Omental fat pad (tissue), 4 donors: ENCODE measurements around the gene GOLIM4. TPM values are rescaled to one million over a fixed set of nuclear protein-coding genes. Genes with fewer than 3 reads are reported as not detected.

Experiments
- ATAC-seq: fragments of 150-250 bp; one replicate; pipeline ENCODE4 v1.9.1; 2016; ENCODE audit warnings: mild to moderate bottlenecking, moderate library complexity; ENCODE audit not compliant: low FRiP score
- DNase-seq: peaks from one replicate; pipeline ENCODE4 v3.0.0-alpha.2; 2019; ENCODE audit warnings: low spot score
- total RNA-seq, 4 donors: library from RNA; depleted of rRNA; stranded (reverse); fragments of >200 nt; gene quantifications; one replicate each; pipeline ENCODE4 v1.1.0, GENCODE V29; 2016
- TF ChIP-seq, protein P1 (sequence below), 3 donors: fragments of 450-650 bp; IDR thresholded peaks; one replicate each; pipeline ENCODE4 v1.5.1; 2016 to 2017; ENCODE audit warnings: antibody characterized with exemption in 3 of 3, mild to moderate bottlenecking in 3 of 3, moderate library complexity in 2 of 3

GOLIM4 gene
- total RNA-seq, 4 donors from 2014 or later, result 30.3 to 46.2 (median 34.8) TPM

DNA sequence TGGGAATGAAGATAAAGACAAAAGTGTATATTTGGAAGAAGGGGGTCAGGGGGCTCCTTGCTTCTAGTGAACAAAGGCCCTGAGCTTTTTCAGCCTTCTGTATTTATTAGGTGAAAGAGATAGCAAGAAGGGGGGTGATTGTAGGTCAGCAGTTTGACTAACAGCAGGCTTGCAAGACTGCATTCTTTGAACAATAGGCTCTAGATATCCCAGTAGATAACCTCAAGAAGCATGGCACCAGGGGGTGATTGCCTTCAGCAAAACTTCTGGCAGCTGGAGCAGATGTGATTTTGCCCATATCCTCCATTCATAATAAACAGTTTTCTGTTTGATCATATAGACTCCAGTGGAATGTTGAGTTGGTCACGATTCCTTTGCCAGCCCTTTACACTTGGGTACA is 31.7 kb upstream of the GOLIM4 start:
- ATAC-seq (no peak), DNase-seq (no peak)
- TF ChIP-seq, protein P1, sequence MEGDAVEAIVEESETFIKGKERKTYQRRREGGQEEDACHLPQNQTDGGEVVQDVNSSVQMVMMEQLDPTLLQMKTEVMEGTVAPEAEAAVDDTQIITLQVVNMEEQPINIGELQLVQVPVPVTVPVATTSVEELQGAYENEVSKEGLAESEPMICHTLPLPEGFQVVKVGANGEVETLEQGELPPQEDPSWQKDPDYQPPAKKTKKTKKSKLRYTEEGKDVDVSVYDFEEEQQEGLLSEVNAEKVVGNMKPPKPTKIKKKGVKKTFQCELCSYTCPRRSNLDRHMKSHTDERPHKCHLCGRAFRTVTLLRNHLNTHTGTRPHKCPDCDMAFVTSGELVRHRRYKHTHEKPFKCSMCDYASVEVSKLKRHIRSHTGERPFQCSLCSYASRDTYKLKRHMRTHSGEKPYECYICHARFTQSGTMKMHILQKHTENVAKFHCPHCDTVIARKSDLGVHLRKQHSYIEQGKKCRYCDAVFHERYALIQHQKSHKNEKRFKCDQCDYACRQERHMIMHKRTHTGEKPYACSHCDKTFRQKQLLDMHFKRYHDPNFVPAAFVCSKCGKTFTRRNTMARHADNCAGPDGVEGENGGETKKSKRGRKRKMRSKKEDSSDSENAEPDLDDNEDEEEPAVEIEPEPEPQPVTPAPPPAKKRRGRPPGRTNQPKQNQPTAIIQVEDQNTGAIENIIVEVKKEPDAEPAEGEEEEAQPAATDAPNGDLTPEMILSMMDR (IDR thresholded peaks at IDR 0.05), result no peak

DNA sequence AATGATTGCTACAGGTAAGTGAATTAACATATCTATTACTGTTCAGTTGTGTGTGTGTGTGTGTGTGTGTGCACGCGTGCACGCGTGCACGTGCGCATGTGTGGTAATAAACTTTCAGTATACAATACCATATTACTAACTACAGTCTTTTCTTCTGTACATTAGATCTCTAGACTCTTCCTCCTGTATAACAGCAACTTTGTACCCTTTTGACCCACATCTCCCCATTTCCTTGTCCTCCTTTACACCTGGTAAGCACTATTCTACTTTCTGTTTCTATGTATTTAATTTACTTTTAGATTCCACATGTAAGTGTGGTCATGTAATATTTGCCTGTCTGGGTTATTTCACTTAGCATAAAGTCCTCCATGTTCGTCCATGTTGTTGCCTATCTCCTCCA is 29.1 kb upstream of the GOLIM4 start:
- TF ChIP-seq, protein P1 (IDR thresholded peaks at IDR 0.05), result no peak
- DNase-seq (no peak), ATAC-seq (no peak)

DNA sequence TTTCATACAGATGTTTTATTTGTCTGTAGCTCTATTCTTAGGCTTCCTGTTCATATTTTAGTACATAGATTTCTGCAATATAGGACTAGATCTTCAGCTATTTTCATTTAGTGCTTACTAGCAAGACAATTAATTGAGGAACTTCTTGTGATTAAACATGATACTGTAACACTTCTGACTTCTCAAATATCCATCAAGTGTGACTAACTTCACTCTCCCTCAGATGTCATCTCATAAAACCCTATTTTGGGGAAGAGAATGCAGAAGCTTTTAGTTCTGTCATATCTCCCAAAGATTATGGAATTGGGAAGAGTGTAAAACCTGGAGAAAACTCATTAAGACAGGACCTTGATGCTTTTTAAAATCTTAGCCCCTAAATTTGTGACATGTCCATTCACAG is 28.6 kb upstream of the GOLIM4 start:
- DNase-seq (no peak), ATAC-seq (no peak)
- TF ChIP-seq, protein P1 (IDR thresholded peaks at IDR 0.05), result no peak

DNA sequence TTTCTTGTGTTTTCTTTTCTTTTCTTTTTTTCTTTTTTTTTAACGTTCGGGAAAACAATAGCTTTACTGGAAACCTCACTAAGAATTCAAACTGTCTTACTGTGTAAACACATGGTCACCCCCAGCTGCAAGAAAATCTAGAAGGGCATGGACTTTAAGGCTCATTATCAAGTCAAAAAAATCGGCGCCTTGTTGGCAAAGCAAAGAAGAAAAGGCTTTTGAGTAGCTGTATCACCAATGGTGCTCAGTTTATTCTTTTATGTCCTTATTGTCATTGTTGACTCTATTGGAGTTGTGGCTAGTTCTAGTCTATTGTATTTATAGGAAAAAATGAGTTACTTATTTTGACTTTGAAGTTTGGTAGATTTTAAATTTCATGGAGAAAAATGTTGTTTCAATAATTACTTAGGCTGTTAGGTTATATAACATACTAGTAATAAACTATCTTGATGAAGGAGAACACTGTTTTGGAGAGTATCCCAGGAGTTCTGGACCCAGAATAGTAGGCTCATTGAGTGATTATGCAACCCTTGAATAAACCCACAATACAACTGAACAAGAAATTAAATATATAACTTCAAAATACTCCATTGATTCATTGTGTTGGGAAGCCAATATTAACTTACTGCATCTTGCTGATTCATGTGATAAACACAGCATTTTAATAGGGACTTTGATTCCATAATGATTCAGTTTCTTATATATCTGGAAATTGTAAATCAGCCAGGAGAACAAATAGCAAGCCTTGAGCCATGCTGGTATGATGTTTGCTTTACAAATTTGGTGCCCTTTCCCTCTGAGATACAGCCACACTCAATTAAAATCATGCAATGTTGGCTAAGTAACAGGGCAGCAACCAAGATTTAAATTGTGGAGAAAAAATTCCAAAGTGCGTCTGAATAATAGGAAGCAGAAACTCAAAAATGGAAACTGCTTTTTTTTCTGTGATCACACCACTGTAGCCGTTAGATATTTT is 27.8 kb upstream of the GOLIM4 start:
- ATAC-seq, result no peak
- DNase-seq, result no peak

DNA sequence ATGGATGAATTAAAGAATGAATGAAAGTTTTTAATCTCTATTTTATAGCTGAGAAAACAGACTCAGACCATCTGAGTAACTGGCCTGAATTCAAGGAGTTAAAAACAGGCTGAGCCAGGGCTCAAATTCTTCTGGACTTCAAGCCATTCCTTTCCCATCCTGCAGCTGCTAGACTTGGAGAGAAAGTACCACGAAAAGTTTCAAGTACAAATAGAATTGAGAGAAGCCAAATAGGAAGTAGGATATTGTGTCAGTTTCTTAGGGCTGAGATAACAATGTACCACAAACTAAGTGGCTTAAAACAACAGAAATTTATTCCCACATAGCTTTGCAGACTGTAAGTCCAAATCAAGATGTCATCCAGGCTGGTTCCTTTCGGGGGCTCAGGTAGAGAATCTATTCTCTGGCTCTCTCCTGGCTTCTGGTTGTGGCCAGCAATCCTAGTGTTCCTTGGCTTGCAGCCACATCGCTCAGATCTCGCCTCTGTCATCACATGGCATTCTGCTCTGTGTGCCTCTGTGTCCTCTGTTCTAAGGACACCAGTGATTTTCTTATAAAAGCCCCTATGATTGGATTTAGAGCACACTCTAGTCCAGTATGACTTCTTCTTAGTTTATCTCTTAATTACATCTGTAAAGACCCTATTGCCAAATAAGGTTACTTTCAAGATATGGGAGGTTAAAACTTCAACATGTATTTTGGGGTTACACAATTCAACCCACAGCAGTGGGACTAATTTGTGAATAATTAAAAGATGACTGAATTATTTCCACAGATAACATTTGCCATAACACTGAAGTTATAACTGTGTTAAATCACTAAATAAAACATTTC is 25.7 kb upstream of the GOLIM4 start:
- DNase-seq (no peak), ATAC-seq (no peak)
- TF ChIP-seq, protein P1 (IDR thresholded peaks at IDR 0.05), result no peak

More for the DNA sequence above, 27.8 kb upstream of the GOLIM4 start:
- TF ChIP-seq, protein P1 (IDR thresholded peaks at IDR 0.05), result no peak

DNA sequence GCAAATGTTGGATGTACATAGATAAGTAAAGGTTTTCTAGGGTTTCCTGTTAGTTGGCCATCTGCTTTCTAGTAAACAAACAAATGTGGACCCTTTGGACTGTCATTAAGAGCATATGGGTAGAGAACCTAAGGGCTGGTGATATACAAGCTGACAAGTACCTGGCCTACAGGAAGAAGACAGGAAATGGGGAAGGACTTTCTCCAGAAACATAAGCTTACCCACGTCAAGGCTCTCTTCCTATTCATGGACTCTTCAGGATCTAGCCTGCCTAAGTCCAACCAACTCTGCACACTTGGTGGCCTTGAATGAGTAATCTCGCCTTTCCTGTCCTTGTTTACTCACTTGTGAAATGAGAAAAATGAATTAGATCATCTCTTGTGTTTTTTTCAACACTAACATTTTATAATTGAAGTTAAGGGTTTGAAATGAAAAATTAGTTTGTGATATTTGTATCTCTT is 22.2 kb upstream of the GOLIM4 start:
- ATAC-seq (no peak), DNase-seq (no peak)
- TF ChIP-seq, protein P1 (IDR thresholded peaks at IDR 0.05), result no peak
